Spleen (tissue), 11 donors: ENCODE results near the gene STARD9. TPM values are rescaled to one million over a fixed set of nuclear protein-coding genes. Genes with fewer than 3 reads are reported as not detected.
"Not testable (repeated sequence)": the region's sequence is repeated elsewhere in the genome, so short reads cannot be mapped to it uniquely, and the experiment has no call there.

Source experiments
- DNase-seq: peaks from one replicate; pipeline ENCODE4 v3.0.0-alpha.2; 2020
- H3K27ac ChIP-seq, 8 donors: fragments of 200-600 bp; sonication (generic) in 7 of 8; 1 replicate in 4 of 8; 2 replicates in 4 of 8; pipeline versions ENCODE4 v1.5.0 to v1.8.0; 2016 to 2021; ENCODE audit warnings: inconsistent platforms in 4 of 8, mild to moderate bottlenecking in 4 of 8, moderate library complexity in 1 of 8
- H3K27me3 ChIP-seq, 7 donors: fragments of 200-600 bp; sonication (generic) in 6 of 7; replicated peaks in 1 of 7; 1 replicate in 4 of 7; 2 replicates in 3 of 7; pipeline versions ENCODE4 v1.5.0 to v1.8.0; 2016 to 2021; ENCODE audit warnings: inconsistent platforms in 3 of 7, mild to moderate bottlenecking in 1 of 7
- H3K36me3 ChIP-seq, 6 donors: fragments of 200-600 bp; sonication (generic) in 5 of 6; 1 replicate in 4 of 6; 2 replicates in 2 of 6; pipeline versions ENCODE4 v1.5.0 to v1.8.0; 2016 to 2021; ENCODE audit warnings: inconsistent platforms in 2 of 6
- H3K4me1 ChIP-seq, 6 donors: fragments of 200-600 bp; sonication (generic) in 5 of 6; 1 replicate in 3 of 6; 2 replicates in 3 of 6; pipeline versions ENCODE4 v1.5.0 to v1.8.0; 2016 to 2021; ENCODE audit warnings: inconsistent platforms in 3 of 6
- H3K4me3 ChIP-seq, 8 donors: fragments of 200-600 bp; sonication (generic) in 7 of 8; 1 replicate in 4 of 8; 2 replicates in 4 of 8; pipeline versions ENCODE4 v1.5.0 to v1.8.0; 2016 to 2021; ENCODE audit warnings: inconsistent platforms in 4 of 8, mild to moderate bottlenecking in 4 of 8, moderate library complexity in 2 of 8
- H3K9me3 ChIP-seq, 8 donors: fragments of 200-600 bp; sonication (generic) in 7 of 8; 1 replicate in 4 of 8; 2 replicates in 4 of 8; pipeline versions ENCODE4 v1.5.0 to v1.8.0; 2016 to 2021; ENCODE audit warnings: inconsistent platforms in 4 of 8
- CTCF ChIP-seq, 11 experiments: fragments of 200-600 bp in 7 of 11; fragments of 450-650 bp in 4 of 11; sonication (generic) in 4 of 11; IDR thresholded peaks in 8 of 11; conservative IDR thresholded peaks in 3 of 11; 1 replicate in 7 of 11; 2 replicates in 4 of 11; pipeline versions ENCODE4 v1.4.0 to v1.8.0; 2016 to 2021; ENCODE audit warnings: antibody characterized with exemption in 11 of 11, inconsistent platforms in 4 of 11, mild to moderate bottlenecking in 1 of 11
- POLR2A ChIP-seq, 3 donors: fragments of 450-650 bp; IDR thresholded peaks; one replicate each; pipeline ENCODE4 v1.5.1; 2017; ENCODE audit warnings: antibody characterized with exemption in 3 of 3, mild to moderate bottlenecking in 1 of 3
- POLR2AphosphoS5 ChIP-seq, 3 donors: sonication (generic); formaldehyde crosslinking; IDR thresholded peaks; one replicate each; pipeline ENCODE4 v1.5.1; 2017; ENCODE audit warnings: antibody characterized with exemption in 3 of 3
- WGBS, 5 donors: extraction: QIAGEN DNeasy Blood & Tissue Kit in 3 of 5; methylation state at CpG; one replicate each; pipeline versions ENCODE4 v1.1.5 to v1.1.7; 2013 to 2018; 5-methylcytosine and 5-hydroxymethylcytosine counted together
- intact Hi-C: fragments of 100-400 bp; cut with DNase I; formaldehyde crosslinking; loops from one replicate; pipeline ENCODE4 v1.15.0; 2023; ENCODE audit warnings: low total_unique reads
- polyA plus RNA-seq, 3 donors: library from polyadenylated mRNA; stranded (reverse); fragments of 200-250 nt; gene quantifications; one replicate each; pipeline ENCODE4 v1.2.1, GENCODE V29; 2013
- total RNA-seq, 7 donors: library from RNA; depleted of rRNA in 3 of 7; stranded (reverse); fragments of >200 nt in 3 of 7; fragmentation: NEBNext Ultra II Directional in 4 of 7; extraction: Animal tissue kit (Norgen Biotek cat#: 25700) in 4 of 7; gene quantifications; one replicate each; pipeline versions ENCODE4 v1.1.0 to v1.2.1, GENCODE V29; 2016 to 2021
- donor health status: healthy with polysubstance abuse.
- donor health status: DM: no; HTN: no; CAD: no; lungs with moderate emphysema.
- donor health status: DM: no; HTN: no; CAD: no.
- donor health status: Bipolar disorder and iron deficiency.
- donor health status: healthy.
- donor health status: DM: no; HTN: no; CAD: no.
- donor health status: DM: yes; HTN: yes; CAD: no.

STARD9 gene
- total and polyA plus RNA-seq, 10 donors: 0.97 to 30.8 (median 21.6) TPM

DNA sequence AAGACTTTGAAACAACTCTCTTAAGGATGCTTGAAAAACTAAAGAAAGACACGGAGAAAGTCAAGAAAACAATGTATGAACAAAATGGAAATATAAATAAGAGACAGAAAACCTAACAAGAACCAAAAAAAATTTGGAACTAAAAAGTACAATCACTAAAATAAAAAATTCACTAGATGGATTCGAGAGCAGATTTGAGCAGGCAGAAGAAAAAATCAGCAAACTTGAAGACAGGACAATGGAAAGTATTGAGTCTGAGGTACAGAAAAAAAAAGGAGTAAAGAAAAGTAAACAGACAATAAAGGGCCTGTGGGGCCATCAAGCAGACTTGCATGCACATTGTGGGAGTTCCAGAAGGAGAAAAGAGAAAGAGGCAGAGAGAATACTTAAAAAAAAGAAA lies 174.9 kb downstream of the STARD9 start:
- Histone ChIP-seq H3K4me1 (no peaks in the 10 kb centered on the region), H3K27me3 (no peaks in the 10 kb centered on the region), H3K9me3 (peaks cover 3 to 25% (median 20%) of the 10 kb centered on the region in 8 donors), H3K27ac (no peak overlapping the region), H3K36me3 (peaks cover 0 to 70% (median 29%) of the 10 kb centered on the region in 6 donors), H3K4me3 (no peak overlapping the region)
- no peak for TF ChIP-seq POLR2AphosphoS5 (IDR thresholded peaks at IDR 0.05)
- no peak for TF ChIP-seq POLR2A (IDR thresholded peaks at IDR 0.05)
- TF ChIP-seq CTCF (IDR thresholded peaks at IDR 0.05 in 8 of 11, conservative IDR thresholded peaks at IDR 0.05 in 3 of 11): no peak
- 95 to 99% (median 98%) methylated on average over 2 of the region's 2 CpGs for WGBS, 5 donors
- no peak for DNase-seq
- intact Hi-C loops: no loop called here

DNA sequence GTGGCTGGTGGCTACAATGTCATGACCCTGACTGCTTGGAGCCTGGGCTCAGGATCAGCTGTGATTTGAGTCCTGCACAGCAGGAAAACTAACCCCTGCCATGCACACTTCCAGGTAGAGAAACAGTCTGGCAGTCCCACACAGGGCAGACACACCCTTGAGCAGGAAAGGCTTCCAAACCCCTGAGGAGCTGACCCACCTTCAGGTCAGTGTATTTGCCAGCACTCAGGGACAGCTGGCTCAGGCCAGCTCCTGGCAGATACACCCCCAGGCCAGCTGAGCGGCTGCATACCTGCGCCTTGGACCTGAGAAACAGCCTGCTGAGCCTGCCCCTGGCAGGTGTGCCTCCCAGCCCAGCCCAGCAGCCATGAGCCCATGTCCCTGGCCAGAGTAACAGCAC lies 183.7 kb downstream of the STARD9 start:
- Histone ChIP-seq H3K4me3 (no peak overlapping the region), H3K36me3 (peaks cover 0 to 43% (median 0%) of the 10 kb centered on the region in 6 donors), H3K27ac (no peak overlapping the region), H3K4me1 (no peaks in the 10 kb centered on the region), H3K9me3 (peaks cover 7 to 39% (median 34%) of the 10 kb centered on the region in 8 donors), H3K27me3 (no peaks in the 10 kb centered on the region)
- intact Hi-C loops: no loop called here
- TF ChIP-seq CTCF (IDR thresholded peaks at IDR 0.05 in 8 of 11, conservative IDR thresholded peaks at IDR 0.05 in 3 of 11) (no peak), POLR2AphosphoS5 (IDR thresholded peaks at IDR 0.05) (no peak), POLR2A (IDR thresholded peaks at IDR 0.05) (no peak)
- 97 to 99% (median 97%) methylated on average over 2 of the region's 2 CpGs; no CpG with 5 or more reads in 2 of the 5 donors for WGBS, 5 donors
- DNase-seq: no peak

DNA sequence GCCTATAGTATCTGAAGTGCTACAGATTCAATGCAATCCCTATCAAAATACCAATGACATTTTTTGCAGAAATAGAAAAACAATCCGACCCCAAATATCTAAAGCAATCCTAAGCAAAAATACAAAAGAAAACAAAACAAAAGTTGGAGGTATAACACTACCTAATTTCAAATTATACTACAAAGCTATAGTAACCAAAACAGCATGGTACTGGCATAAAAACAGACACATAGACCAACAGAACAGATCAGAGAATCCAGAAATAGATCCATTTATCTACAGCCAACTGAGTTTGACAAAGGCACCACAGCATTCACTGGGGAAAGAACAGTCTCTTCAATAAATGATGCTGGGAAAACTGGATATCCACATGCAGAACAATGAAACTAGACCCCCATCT lies 185.4 kb downstream of the STARD9 start:
- H3K4me1 ChIP-seq: no peaks in the 10 kb centered on the region
- no peak for DNase-seq
- H3K4me3 ChIP-seq: no peak overlapping the region
- H3K36me3 ChIP-seq: peaks cover 0 to 58% (median 3%) of the 10 kb centered on the region in 6 donors
- no peaks in the 10 kb centered on the region for H3K27me3 ChIP-seq
- intact Hi-C loops: no loop called here
- H3K27ac ChIP-seq: no peak overlapping the region
- TF ChIP-seq POLR2A (IDR thresholded peaks at IDR 0.05): no peak
- no peak for TF ChIP-seq POLR2AphosphoS5 (IDR thresholded peaks at IDR 0.05)
- TF ChIP-seq CTCF (IDR thresholded peaks at IDR 0.05 in 8 of 11, conservative IDR thresholded peaks at IDR 0.05 in 3 of 11): no peak
- 88 to 100% (median 93%) methylated on average over 1 of the region's 1 CpG for WGBS, 5 donors
- H3K9me3 ChIP-seq: peaks cover 7 to 56% (median 40%) of the 10 kb centered on the region in 8 donors

DNA sequence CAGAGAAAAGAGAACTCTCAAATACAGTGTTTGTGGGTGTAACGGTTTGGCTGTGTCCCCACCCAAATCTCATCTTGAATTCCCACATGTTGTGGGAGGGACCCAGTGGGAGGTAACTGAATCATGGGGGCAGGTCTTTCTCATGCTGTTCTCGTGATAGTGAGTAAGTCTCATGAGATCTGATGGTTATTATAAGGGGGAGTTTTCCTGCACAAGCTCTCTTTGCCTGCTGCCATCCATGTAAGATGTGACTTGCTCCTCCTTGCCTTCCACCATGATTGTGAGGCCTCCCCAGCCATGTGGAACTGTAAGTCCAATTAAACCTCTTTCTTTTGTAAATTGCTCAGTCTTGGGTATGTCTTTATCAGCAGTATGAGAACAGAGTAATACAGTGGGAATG lies 186.4 kb downstream of the STARD9 start:
- H3K36me3 ChIP-seq: peaks cover 0 to 55% (median 3%) of the 10 kb centered on the region in 6 donors
- H3K4me3 ChIP-seq, intact Hi-C loops, H3K4me1 ChIP-seq, DNase-seq, H3K27ac ChIP-seq, H3K27me3 ChIP-seq: not testable (repeated sequence)
- H3K9me3 ChIP-seq: peaks cover 7 to 67% (median 49%) of the 10 kb centered on the region in 8 donors
- WGBS, 5 donors: 84 to 96% (median 95%) methylated on average over 2 of the region's 2 CpGs

DNA sequence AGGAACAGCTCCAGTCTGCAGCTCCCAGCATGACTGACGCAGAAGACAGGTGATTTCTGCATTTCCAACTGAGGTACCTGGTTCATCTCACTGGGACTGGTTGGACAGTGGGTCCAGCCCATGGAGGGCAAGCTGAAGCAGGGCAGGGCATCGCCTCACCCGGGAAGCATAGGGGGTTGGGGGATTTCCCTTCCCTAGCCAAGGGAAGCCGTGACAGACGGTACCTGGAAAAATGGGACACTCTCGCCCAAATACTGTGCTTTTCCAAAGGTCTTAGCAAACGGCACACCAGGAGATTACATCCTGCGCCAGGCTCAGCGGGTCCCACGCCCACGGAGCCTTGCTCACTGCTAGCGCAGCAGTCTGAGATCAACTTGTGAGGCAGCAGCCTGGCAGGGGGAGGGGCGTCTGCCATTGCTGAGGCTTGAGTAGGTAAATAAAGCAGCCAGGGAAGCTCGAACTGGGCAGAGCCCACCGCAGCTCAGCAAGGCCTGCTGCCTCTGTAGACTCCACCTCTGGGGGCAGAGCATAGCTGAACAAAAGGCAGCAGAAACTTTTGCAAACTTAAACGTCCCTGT lies 188.8 kb downstream of the STARD9 start:
- not testable (repeated sequence) for DNase-seq

GRCh38 chr15:42766109-42766508 lies 190.7 kb downstream of the STARD9 start:
- Histone ChIP-seq H3K9me3 (peaks cover 2 to 61% (median 46%) of the 10 kb centered on the region in 8 donors), H3K36me3 (peaks cover 0 to 48% (median 3%) of the 10 kb centered on the region in 6 donors)
- H3K27ac ChIP-seq, H3K4me1 ChIP-seq, DNase-seq, H3K27me3 ChIP-seq, intact Hi-C loops, H3K4me3 ChIP-seq: not testable (repeated sequence)
- 71 to 95% (median 92%) methylated on average over 4 of the region's 4 CpGs for WGBS, 5 donors

More for the DNA sequence above, 188.8 kb downstream of the STARD9 start:
- H3K4me3 ChIP-seq, intact Hi-C loops, H3K4me1 ChIP-seq, H3K27ac ChIP-seq, H3K27me3 ChIP-seq: not testable (repeated sequence)
- peaks cover 7 to 79% (median 58%) of the 10 kb centered on the region in 8 donors for H3K9me3 ChIP-seq
- H3K36me3 ChIP-seq: peaks cover 0 to 53% (median 3%) of the 10 kb centered on the region in 6 donors
- WGBS, 5 donors: 86 to 96% (median 92%) methylated on average over 12 to 16 of the region's 16 CpGs
